ENCODE results near the gene ZNF580.

The ZNF580 gene

DNA sequence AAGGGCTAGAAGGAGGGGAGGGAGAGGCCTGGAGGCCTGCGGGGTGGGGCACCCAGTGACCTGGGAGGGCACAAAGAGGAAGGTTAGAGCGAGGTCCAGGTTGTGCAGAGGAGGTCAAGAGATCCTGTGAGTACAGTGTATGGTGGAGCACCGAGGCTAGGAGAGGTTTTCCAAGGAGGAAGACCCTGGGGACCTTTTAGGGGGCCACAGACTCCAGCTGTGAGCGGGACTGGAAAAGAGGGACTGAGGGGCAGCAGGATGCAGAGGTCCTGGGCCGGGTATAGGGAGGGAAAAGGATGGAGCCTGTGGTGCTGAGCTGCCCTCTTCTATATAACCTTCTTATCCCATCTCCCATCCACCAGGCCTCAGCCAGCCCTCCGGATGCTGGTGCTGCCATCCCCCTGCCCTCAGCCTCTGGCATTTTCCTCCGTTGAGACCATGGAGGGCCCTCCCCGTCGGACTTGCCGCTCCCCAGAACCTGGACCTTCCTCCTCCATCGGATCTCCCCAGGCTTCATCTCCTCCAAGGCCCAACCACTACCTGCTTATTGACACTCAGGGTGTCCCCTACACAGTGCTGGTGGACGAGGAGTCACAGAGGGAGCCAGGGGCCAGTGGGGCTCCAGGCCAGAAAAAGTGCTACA is 3.5 kb downstream of the ZNF580 start:
- no peak for DNase-seq

DNA sequence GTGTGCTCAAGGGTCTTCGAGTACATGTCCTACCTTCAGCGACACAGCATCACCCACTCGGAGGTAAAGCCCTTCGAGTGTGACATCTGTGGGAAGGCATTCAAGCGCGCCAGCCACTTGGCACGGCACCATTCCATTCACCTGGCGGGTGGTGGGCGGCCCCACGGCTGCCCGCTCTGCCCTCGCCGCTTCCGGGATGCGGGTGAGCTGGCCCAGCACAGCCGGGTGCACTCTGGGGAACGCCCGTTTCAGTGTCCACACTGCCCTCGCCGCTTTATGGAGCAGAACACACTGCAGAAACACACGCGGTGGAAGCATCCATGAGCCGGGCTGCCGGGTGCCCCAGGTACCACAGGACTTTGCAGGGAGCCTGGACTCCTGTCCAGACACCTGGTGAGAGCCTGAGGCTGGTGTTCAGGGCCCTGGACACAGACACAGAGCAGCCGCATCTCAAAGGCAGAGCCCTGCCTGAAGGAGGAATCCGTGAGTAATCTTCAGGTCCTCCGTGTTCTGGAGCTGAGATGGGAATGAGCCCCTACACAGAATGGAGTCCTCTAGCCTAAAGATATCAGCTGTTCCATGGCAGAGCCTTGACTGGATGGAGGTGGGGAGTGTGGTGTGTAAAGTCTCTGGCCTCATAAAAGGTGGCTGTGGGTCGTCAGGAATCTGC is 4.2 kb downstream of the ZNF580 start:
- no peak for DNase-seq

DNA sequence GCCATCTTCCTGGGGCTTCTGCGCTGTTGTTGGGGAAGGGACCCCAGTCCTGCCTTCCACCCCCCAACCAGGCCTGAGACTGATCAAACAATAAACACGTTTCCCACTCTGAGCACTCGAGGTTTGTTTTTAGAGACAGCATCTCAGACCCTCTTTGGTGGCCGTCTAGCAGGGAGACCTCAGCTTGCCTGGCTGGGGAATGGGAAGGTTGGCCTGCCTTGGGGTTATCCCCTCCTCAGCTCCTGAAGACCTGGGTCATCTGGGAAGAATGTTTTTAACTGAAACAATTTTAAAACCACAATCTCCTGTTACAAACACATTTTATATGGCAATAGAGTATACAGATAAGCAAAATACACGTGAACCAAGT is 4.7 kb downstream of the ZNF580 start:
- DNase-seq = no peak

DNA sequence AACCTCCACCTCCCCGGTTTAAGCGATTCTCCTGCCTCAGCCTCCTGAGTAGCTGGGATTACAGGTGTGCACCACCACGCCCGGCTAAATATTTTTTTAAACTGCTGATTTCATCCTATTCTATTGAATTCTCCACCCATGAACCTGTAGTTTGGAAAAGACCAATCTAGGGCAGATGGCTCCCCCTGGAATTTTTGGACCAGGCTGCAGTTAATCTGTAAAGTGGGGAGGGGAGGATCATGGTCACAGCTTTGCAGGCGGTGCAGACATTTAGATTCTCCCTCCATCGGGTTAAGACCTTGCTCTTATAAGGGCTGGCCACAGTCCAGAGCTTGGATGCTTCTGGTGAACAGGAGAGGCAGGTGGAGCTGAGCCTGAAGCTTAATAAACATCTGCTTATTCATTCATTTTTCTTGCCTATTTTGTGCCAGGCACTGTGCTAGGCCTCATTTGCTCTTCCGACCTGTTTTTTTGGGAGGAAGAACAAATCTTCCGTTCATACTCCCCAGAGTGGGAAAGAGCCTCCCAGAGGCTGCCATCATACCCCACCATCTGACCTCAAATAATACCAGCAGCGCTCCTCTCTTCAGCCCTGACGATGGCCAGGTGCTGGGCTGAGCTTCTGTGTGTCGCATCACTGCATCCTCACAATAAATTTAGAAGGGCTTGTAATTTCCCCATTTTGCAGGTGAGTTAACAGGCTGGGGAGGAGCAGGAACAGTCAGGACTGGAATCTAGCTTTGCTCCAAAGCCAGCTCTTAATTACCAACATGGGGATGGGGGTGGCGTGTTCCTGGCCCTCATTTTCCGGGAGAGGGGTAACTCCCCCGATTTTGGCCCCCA is 6.3 kb downstream of the ZNF580 start:
- no peak for DNase-seq

DNA sequence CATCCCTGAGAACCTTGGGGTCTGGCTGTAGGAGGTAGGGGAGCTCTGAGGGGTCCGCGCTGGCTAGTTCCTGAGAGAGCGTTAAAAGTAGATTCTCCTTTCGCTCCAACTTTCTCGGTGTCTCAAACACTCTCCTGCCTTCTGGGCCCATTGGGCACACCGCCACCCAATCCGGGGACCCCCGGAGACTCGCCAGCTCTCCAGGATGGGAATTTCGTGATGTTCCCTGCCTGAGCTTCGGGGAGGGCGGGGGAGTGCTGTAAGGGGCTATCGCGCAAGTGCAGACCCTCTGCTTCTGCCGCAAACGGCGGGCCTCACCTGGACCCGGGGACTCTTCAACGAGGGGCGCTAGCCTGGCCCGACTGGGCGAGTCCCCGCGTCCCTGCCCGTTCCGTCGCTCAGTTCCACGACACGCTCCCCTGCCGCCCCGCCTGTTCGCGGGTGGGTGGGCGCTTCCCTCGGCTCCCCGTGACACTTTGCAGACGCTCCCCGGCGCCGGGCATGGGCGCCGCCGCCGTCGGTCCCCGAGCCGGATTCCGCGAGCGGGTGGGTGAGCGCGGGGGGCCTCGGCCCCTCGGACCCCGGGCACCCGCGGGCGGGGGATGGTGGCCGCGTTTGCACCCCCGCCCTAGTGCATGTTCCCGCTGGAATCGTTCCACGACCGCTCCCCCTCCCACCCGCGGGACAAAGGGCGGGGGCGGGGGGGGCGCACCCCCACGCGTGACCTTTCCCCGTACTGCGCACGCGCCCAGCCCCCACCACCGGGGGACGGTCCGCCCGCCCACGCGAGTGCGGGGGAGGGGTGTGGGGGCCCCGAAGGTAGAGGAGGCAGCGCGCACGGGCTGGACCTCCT is 7.2 kb downstream of the ZNF580 start, which contains the start of gene CCDC106:
Gene CCDC106, plus strand, starts transcription at position 481 of the 853 bp plus-strand sequence. CDS start 835 bp downstream, outside the sequence.
- peak in 54 of 56 donors; percentile 26 to 92 (median 70) for DNase-seq

DNA sequence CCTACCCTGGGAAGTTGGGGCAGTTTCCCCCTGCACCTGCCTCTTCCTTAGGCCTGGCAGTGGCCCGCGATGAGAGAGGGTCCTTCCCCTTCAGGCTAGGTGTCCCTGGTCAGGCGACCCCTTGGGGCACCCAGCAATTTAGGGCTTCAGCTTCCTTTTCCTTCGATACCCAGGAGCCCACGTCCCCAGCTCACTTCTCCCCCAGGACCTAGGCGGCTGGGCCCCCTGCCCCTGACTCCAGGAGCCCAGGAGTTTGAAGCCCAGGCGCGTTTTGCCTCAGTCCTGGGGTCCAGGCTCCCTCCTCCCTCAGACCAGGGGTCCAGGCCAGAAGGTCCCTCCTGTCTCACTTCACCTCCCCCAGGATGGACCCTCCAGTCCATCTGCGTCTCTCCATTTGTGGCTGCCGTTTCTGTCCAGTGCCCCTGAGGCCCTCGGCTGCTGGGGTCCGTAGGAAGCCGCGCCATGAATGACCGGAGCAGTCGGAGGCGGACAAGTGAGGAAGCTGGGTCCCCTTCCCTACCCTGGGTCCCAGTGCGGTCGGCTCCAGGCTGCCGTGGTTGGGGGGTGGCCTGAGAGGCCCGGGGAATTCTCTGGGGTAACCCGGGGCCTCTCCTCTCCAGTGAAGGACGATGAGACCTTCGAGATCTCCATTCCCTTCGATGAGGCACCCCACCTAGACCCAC is 7.9 kb downstream of the ZNF580 start:
- DNase-seq = no peak

DNA sequence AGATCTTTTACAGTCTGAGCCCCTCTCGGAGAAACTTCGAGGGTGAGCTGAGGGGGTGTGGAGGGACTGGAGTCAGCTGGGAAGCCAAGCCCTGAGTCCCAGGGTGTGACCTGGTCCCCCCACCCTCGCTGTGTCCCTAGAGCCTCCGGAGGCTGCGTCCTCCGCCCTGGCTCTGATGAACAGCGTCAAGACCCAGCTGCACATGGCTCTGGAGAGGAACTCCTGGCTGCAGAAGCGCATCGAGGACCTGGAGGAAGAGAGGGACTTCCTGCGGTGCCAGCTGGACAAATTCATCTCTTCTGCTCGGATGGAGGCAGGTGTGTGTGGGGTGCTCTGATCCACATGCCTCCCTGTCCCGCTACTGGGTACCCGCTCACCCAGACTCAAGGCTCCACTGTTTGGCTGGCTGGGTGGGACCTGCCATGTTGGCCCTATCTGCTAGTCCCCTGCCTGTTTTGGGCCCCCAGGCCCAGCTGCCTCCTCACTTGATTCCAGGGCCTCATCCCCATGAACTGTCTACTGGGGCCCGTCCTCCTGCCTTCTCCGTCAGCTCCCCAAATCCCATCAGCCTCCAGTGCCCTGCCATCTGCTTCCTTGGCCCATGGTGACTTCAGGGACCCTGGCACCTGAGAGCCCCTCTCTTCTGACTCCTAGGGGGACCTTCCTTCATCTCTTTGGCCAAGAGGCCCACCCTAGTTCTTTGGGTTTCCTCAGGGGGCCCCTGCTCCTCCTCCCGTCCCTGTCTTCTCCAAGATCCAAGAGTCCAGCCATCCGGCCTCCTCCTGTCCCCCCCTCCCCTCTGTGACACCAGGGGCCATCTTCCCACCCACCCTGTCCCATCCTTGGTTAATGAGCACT is 8.7 kb downstream of the ZNF580 start:
- no peak for DNase-seq

DNA sequence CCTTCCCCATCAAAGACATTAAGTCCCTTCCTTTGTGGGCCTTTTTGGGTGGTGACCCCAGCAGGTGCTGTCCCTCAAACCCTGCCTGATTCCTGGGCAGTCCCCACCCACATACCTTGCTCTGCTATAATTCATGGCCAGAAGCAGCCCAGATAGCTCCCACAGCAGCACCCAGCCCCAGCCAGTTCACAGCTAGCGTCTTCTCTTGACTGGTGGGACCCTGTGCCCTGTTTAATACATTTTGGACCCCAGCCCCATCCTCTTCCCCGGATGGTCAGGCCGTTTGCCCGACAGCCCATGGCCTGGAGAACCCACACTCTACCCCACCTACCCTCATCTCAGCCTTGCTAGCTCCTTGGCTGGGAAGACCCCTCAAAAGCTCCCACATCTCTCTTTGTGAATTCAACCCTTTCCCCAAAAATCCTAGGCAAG is 9.3 kb downstream of the ZNF580 start:
- DNase-seq = no peak

DNA sequence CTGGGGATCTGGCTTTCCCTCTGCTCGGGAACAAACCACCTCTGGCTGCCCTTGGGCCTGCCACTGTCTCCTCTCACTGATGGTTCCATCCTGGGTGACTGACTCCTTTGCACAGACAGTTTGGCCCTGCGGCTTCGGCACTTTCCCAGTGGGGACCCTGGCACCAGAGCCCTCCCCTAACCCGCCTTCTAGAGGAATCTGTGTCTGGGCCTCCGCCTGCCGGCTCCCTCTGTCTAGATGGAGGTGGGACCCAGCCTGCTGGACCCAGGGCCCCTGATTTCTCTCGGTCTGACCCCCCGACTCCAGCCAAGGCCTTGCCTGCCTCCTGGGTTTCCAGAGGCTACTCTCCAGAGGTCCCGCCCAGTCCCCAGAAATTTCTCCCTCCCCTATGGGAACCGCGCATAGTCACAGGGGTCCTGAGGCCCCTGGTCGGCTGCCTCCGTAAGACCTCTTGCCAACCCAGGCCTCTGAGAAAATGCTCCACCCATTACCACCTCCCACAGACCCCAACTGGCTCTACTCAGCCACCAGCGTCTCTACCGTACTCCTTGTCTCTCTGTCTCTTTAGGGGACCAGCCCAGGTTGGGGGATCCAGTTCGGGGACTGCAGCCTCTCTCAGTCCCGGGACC is 9.9 kb downstream of the ZNF580 start:
- DNase-seq = no peak

DNA sequence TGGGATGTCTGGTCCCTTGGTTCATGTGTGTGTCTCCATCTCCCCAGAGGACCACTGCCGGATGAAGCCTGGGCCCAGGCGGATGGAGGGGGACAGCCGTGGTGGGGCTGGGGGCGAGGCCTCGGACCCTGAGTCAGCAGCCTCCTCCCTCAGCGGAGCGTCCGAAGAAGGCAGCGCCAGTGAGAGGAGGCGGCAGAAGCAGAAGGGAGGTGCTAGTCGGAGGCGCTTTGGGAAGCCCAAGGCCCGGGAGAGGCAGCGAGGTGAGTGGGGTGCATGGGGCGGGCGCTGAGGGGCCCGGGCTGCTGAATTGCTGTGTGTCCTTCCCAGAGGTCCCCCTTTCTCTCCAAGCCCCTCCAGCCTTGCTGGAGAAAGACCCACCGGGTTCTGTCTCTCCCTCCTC is 10.4 kb downstream of the ZNF580 start:
- no peak for DNase-seq

DNA sequence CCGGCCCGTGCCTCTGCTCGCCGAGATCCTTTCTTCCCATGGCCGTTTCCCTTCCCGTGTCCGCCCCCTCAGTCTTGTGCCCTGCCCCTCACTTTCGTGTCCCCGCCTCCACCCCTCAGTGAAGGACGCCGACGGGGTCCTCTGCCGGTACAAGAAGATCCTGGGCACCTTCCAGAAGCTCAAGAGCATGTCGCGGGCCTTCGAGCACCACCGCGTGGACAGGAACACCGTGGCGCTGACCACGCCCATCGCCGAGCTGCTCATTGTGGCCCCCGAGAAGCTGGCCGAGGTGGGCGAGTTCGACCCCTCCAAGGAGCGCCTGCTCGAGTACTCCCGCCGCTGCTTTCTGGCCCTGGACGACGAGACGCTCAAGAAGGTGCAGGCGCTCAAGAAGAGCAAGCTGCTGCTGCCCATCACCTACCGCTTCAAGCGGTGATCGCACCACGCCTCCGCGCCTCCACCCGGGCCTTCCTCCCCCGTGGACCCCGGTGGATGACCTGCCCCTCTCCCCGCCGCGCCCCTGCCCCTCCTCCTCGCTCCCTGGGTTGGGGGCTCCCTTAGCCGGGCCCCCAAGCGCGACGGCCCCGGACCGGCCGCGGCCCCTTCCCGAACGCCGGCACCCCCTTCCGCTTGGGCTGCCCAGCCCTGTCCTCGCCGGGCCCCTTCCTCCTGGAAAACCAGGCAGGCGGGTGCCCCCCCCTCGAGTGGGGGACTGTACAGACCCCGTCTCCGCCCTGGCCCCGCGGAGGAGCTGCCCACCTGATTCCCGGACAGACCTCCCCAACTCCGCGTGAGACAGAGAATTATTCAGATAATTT is 11.7 kb downstream of the ZNF580 start:
- DNase-seq = no peak

DNA sequence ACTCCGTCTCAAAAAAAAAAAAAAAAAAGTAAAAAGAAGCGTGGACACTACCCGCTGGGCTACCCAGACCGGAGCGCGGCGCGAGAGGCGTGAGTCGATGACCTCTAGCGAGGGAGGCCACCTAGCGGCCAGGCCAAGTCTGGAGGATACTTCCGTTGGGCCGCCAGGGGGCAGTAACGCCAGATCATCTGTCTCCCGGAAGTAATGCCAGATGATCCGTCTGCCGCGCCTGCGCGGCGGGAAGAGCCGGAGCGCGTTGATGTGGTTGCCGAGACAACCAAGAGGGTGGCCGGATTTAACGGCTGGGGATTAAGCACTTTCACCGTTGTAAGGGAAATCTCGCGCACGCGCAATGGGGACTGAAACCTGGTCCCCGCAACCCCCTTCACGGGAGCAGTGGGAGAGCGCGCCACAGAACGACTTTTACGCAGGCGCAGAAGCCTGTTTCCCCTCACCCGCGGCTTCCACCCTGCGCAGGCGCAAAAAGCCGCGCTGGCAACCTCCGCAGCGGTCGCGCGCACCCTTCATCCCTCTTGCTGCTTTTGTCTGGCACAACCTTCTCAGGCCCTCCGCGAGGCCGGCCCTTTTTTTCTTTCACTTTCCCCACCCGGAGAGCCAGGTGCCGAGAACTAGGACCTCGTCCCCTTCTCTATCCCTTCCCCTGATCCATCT is 13.0 kb downstream of the ZNF580 start:
- peak; percentile 84 to 100 (median 95) for DNase-seq

DNA sequence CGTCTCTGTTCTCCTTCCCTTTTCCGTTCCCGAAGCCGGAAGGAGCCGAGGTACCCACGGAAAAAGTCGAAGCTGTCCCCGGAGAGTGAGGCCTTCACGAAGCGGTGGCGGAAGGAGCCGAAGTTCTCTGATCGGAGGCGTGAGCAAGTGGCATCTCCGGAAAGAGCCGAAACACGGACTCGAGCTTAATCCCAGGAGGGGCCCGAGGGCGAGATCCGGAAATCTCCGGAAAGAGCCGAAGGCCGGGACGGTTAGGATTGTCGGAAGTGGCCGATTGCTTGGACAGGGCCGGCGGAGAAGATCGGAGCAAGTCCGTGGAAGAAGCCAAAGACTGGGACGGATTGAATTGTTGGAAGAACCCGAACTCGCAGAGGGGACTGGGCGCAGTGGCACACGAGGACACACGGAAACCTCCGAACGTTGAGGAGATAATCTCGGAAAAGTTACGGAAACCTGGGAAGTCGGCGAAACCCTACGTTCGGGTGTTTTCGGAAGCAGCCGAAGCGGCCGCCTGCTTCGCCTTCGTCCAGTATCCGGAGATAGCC is 13.6 kb downstream of the ZNF580 start:
- DNase-seq = peak; percentile 87 to 99 (median 97)

DNA sequence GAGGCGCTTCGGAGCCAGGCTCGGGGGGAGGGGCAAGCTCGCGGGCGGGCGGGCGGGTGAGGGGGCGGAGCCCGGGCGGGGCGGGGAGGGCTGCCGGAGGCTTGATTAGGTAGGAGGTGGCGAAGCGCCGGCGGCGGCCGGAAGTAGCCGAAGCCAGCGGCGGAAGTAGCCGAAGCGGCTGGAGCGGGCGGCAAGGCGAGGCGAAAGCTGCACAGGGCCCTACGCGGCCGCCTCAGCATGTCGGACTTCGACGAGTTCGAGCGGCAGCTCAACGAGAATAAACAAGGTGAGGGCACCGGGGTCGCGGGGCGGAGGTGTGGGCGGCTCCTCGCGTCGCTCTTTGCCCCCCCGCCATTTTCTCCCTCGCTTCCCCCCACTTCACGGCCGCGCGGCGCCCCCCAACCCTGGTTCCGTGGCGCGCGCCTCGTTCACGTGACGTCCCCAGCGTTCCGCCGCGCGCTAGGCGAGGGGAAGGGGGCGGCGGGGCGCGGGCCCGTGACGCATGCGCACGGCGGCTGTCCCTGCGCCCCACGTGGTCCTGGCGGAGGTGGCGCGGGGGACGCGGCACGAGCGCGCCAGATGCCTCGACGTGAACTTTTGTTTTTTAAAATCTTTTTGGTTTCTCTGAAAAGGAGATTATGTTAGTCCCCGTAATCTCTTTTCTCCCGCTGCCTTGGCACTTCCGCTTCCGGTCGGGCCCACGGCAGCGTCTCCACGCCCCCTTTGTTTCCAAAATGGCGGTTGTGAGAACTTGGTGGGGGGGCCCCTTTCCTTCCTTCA is 14.3 kb downstream of the ZNF580 start, which contains the start of gene U2AF2:
Gene U2AF2, plus strand, starts transcription at position 168 of the 780 bp plus-strand sequence. Its CDS starts 70 bp downstream, at position 238.
- peak in 53 of 56 donors; percentile 50 to 99 (median 94) for DNase-seq

DNA sequence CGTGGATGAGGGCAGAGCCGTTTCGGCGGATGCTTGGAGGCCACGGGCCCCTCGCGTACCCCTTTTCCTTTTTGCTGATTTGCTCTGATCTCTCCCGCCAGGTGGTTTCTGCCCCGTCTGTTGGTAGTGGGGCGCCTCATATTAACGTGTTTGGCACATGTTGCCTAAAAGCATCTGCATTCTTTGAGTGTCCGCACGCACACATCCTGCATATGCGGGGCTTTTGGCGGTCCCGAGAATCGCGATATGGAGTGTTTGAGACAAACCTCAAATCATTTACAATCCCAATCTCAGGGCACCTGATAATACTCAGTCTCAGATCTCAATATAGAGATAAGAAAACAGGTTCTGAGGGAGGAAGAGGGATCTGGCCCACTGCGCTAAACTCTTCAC is 14.8 kb downstream of the ZNF580 start:
- peak in 1 of 56 donors; percentile 55 for DNase-seq

DNA sequence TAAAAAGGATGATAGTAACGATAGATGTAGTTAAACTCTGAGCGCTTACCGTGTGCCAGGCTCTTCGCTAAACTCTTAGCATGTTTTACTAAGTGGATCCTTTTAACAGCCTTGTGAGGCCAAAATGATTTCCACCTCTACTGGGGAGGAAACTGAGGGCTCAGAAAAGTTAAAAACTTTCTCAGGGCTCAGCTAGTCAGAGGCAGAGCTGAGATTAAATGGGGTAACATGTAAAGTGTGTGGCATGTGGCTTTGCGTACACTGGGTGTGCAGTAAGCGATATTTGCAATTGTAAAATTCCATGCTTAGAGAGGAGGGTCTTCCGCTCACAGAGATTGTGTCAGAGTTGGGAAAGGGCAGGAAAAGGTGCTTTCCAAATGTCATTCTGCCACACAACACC is 15.8 kb downstream of the ZNF580 start:
- DNase-seq = no peak

Data from amygdala (tissue), 56 donors.